ENCODE measurements around the gene FSHR.
A peak's percentile ranks its signal among the peaks of the same experiment; 100 is the strongest.

Gene FSHR, protein sequence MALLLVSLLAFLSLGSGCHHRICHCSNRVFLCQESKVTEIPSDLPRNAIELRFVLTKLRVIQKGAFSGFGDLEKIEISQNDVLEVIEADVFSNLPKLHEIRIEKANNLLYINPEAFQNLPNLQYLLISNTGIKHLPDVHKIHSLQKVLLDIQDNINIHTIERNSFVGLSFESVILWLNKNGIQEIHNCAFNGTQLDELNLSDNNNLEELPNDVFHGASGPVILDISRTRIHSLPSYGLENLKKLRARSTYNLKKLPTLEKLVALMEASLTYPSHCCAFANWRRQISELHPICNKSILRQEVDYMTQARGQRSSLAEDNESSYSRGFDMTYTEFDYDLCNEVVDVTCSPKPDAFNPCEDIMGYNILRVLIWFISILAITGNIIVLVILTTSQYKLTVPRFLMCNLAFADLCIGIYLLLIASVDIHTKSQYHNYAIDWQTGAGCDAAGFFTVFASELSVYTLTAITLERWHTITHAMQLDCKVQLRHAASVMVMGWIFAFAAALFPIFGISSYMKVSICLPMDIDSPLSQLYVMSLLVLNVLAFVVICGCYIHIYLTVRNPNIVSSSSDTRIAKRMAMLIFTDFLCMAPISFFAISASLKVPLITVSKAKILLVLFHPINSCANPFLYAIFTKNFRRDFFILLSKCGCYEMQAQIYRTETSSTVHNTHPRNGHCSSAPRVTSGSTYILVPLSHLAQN

DNA sequence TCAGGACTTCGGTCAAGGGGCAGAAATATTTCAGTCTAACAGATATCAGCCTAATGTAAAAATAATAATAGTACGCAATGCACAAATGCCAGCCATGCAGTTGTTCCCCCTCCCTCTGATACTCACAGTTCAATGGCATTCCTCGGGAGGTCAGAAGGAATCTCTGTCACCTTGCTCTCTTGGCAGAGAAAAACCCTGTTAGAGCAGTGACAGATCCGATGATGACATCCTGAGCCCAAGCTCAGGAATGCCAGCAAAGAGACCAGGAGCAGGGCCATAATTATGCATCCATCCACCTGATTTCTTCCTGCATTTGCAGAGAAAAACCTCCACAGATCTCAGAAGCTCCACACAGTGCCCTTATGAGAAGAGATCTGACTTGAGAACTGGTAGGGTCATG, at the start of gene FSHR:
Gene FSHR (minus strand): TSS at position 376 of the 400 bp plus-strand sequence. CDS start 98 bp downstream, at position 278.
- peak within 1 kb of the TSS; percentile 28; the same call in 1 of the 2 replicates for H3K4me3 ChIP-seq (ENCODE audit: low read depth, low read length)
- no peak within 1 kb of the TSS for H3K27ac ChIP-seq (ENCODE audit: low read depth, low read length)
- H3K27me3 ChIP-seq (ENCODE audit: control insufficient read depth, insufficient read depth, low read length): no peaks in the 10 kb centered on the region
- no peaks in the 10 kb centered on the region for H3K9me3 ChIP-seq (ENCODE audit: control insufficient read depth, insufficient read depth, low read depth, low read length)
- no peaks in the 10 kb centered on the region for H3K36me3 ChIP-seq (ENCODE audit: control insufficient read depth, insufficient read depth, low read length)
- H3K4me1 ChIP-seq (ENCODE audit: control insufficient read depth, insufficient read depth, low read length): peaks cover 27% of the 10 kb centered on the region
- no peak within 1 kb of the TSS for H3K9ac ChIP-seq (ENCODE audit: low read length)

DNA sequence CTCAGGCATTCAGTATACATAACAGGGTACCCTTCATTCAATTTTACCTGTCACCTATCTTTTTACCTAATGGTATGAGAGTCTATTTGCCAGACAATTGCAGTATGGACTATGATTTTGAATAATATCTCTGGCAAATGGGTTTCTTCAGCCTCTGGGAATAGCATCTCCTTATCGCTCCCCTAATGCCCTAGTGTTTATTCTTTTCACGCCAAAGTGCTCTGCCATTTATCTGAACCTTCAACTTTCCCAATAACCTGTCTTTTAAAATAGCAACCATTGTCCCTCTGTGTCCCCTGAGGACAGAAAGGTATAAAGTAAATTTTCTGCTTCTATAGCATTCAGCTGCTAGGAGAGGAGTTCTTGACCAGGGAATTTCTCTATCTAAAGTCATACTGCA, 45.0 kb upstream of the FSHR start:
- Histone ChIP-seq H3K4me1 (ENCODE audit: control insufficient read depth, insufficient read depth, low read length) (no peaks in the 10 kb centered on the region), H3K9ac (ENCODE audit: low read length) (no peak overlapping the region), H3K4me3 (ENCODE audit: low read depth, low read length) (no peak overlapping the region), H3K9me3 (ENCODE audit: control insufficient read depth, insufficient read depth, low read depth, low read length) (no peaks in the 10 kb centered on the region), H3K27ac (ENCODE audit: low read depth, low read length) (no peak overlapping the region), H3K36me3 (ENCODE audit: control insufficient read depth, insufficient read depth, low read length) (no peaks in the 10 kb centered on the region), H3K27me3 (ENCODE audit: control insufficient read depth, insufficient read depth, low read length) (no peaks in the 10 kb centered on the region)

DNA sequence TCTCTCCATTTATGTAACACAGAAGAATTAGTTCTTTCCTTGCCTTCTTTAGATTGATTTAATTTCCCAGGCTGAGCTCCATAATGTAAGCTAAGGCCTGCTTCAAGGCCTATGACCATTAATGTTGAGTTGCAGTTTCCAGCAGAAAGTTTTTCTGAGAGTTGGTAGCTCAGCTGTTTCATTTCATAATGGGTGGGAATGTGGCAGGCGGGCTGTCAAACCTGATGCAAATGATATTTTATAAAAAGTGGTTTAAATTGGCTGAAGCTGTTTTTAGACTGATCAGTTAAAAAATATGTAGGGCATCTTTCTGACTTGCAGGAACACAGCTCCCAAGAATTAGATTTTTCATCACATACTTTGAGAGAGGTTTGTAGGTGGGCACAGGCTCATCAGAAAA, 40.4 kb upstream of the FSHR start:
- Histone ChIP-seq H3K9ac (ENCODE audit: low read length) (no peak overlapping the region), H3K4me3 (ENCODE audit: low read depth, low read length) (no peak overlapping the region), H3K27ac (ENCODE audit: low read depth, low read length) (no peak overlapping the region), H3K9me3 (ENCODE audit: control insufficient read depth, insufficient read depth, low read depth, low read length) (no peaks in the 10 kb centered on the region), H3K4me1 (ENCODE audit: control insufficient read depth, insufficient read depth, low read length) (no peaks in the 10 kb centered on the region), H3K27me3 (ENCODE audit: control insufficient read depth, insufficient read depth, low read length) (no peaks in the 10 kb centered on the region), H3K36me3 (ENCODE audit: control insufficient read depth, insufficient read depth, low read length) (no peaks in the 10 kb centered on the region)

DNA sequence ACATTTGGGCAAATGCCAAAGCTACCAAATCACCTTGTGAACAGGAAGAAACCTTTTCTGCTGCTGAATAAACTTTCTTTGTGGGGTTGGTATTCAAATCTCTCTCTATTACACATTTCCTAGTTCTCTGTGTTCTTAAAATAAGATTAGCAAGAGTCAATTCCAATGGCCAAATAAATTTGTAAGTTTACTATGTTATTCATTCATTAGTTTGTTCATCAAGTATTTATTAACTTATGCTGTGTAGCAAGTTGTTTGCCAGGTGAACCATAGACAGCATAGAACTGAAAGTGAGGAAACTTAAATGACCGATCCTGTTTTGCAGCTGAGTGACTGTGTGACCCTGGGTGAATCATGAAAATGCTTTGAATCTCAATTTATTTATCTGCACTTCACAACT, 37.7 kb upstream of the FSHR start:
- Histone ChIP-seq H3K36me3 (ENCODE audit: control insufficient read depth, insufficient read depth, low read length) (no peaks in the 10 kb centered on the region), H3K4me1 (ENCODE audit: control insufficient read depth, insufficient read depth, low read length) (peaks cover 5% of the 10 kb centered on the region), H3K4me3 (ENCODE audit: low read depth, low read length) (no peak overlapping the region), H3K9me3 (ENCODE audit: control insufficient read depth, insufficient read depth, low read depth, low read length) (no peaks in the 10 kb centered on the region), H3K27ac (ENCODE audit: low read depth, low read length) (no peak overlapping the region), H3K9ac (ENCODE audit: low read length) (no peak overlapping the region), H3K27me3 (ENCODE audit: control insufficient read depth, insufficient read depth, low read length) (no peaks in the 10 kb centered on the region)

DNA sequence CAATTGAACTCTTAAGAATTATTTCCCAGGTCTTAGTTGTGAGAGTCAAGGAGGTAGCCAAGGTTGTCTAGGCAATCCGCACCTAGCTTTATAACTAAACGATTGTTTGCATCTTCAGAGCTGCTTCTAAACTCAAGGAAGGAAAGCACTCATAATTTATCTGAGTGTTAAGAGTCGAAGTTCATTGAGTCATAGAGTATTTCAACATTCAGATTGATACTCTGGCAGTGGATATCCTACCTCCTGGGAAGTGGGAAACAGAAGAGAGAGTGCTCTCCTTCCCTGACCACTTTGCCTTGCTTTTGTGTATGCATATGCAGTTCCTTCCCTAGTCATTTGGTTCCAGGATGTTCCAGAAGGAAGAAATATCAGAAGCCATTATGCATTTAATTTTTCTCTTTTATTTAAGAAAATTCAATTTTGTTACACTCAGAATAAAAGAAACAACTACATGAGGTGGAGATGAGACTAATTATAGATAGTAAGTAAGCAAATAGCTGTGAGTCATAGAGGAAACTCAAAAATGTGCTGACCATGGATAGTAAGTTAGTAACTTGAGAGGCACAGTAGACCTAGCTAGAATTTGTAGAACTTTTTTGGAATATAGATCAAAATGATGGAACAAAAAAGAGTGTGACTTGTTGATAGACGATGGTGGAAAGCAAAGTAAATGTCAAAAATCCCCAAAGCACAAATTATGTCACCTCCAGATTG, 35.4 kb upstream of the FSHR start:
- no peak overlapping the region for H3K27ac ChIP-seq (ENCODE audit: low read depth, low read length)
- H3K27me3 ChIP-seq (ENCODE audit: control insufficient read depth, insufficient read depth, low read length): no peaks in the 10 kb centered on the region
- no peaks in the 10 kb centered on the region for H3K9me3 ChIP-seq (ENCODE audit: control insufficient read depth, insufficient read depth, low read depth, low read length)
- H3K4me1 ChIP-seq (ENCODE audit: control insufficient read depth, insufficient read depth, low read length): peaks cover 5% of the 10 kb centered on the region
- no peaks in the 10 kb centered on the region for H3K36me3 ChIP-seq (ENCODE audit: control insufficient read depth, insufficient read depth, low read length)
- no peak overlapping the region for H3K4me3 ChIP-seq (ENCODE audit: low read depth, low read length)
- no peak overlapping the region for H3K9ac ChIP-seq (ENCODE audit: low read length)

DNA sequence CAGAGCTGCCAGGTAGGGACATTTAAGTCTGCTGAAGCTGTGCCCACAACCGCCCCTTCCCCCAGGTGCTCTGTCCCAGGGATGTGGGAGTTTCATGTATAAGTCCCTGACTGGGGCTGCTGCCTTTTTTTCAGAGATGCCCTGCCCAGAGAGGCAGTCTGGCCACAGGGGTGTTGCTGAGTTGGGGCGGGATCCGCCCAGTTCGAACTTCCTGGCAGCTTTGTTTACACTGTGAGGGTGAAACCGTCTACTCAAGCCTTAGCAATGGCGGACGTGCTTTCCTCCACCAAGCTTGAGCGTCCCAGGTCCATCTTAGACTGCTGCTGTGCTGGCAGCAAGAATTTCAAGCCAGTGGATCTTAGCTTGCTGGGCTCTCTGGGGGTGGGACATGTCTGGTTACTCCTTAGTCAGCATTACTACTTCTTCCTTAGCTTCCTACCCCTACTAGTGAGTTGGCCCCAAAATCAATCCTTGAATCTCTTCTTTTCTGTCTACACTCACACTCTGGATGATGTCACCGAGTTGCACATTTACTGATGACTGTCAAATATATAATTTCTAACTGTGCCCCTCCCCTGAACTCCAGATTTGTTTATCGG, 31.8 kb upstream of the FSHR start:
- no peak overlapping the region for H3K9ac ChIP-seq (ENCODE audit: low read length)
- H3K4me1 ChIP-seq (ENCODE audit: control insufficient read depth, insufficient read depth, low read length): peaks cover 5% of the 10 kb centered on the region
- H3K27me3 ChIP-seq (ENCODE audit: control insufficient read depth, insufficient read depth, low read length): no peaks in the 10 kb centered on the region
- H3K4me3 ChIP-seq (ENCODE audit: low read depth, low read length): no peak overlapping the region
- H3K27ac ChIP-seq (ENCODE audit: low read depth, low read length): no peak overlapping the region
- no peaks in the 10 kb centered on the region for H3K36me3 ChIP-seq (ENCODE audit: control insufficient read depth, insufficient read depth, low read length)
- no peaks in the 10 kb centered on the region for H3K9me3 ChIP-seq (ENCODE audit: control insufficient read depth, insufficient read depth, low read depth, low read length)

DNA sequence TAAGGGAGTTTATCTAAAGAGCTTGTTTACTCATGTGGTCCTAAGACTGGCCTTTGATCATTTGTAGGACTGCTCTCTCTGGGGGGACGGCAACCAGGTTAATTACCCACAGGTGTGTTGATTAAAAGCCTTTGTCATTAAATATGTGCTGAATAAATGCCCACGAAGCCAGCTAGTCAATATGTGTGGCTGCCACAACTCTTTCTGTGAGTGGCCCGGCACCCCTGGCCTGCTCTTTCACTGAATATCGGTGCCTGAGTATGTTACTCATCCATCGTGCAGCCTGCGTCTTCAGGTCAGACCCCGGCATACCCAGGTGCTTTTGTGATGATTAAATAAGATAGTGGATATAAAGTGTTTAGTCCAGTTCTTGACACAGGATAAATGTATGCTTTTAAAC, 24.3 kb upstream of the FSHR start:
- no peaks in the 10 kb centered on the region for H3K36me3 ChIP-seq (ENCODE audit: control insufficient read depth, insufficient read depth, low read length)
- H3K27me3 ChIP-seq (ENCODE audit: control insufficient read depth, insufficient read depth, low read length): no peaks in the 10 kb centered on the region
- H3K9me3 ChIP-seq (ENCODE audit: control insufficient read depth, insufficient read depth, low read depth, low read length): no peaks in the 10 kb centered on the region
- H3K4me3 ChIP-seq (ENCODE audit: low read depth, low read length): no peak overlapping the region
- no peak overlapping the region for H3K9ac ChIP-seq (ENCODE audit: low read length)
- H3K27ac ChIP-seq (ENCODE audit: low read depth, low read length): no peak overlapping the region
- H3K4me1 ChIP-seq (ENCODE audit: control insufficient read depth, insufficient read depth, low read length): peaks cover 21% of the 10 kb centered on the region

DNA sequence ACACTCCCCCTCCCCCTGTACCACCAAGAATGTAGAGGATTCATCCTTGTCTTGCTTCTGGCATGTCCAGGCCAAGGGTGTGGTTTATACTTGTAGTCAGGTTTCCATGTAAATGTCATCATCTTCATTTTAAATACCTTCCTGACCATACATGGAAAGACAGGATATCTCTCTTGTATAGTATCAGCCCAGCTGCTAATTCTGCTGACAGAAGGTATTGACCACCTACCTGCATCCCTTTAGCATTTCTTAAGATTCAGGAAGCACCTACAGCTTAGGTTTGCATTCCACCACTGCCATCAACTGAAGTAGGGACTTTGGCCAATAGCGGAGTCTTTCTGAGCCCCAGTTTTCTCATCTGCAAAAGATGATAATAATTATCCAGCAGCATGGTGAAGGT, 22.9 kb upstream of the FSHR start:
- Histone ChIP-seq H3K9ac (ENCODE audit: low read length) (no peak overlapping the region), H3K4me3 (ENCODE audit: low read depth, low read length) (no peak overlapping the region), H3K4me1 (ENCODE audit: control insufficient read depth, insufficient read depth, low read length) (peaks cover 21% of the 10 kb centered on the region), H3K27me3 (ENCODE audit: control insufficient read depth, insufficient read depth, low read length) (no peaks in the 10 kb centered on the region), H3K9me3 (ENCODE audit: control insufficient read depth, insufficient read depth, low read depth, low read length) (no peaks in the 10 kb centered on the region), H3K27ac (ENCODE audit: low read depth, low read length) (no peak overlapping the region), H3K36me3 (ENCODE audit: control insufficient read depth, insufficient read depth, low read length) (no peaks in the 10 kb centered on the region)

DNA sequence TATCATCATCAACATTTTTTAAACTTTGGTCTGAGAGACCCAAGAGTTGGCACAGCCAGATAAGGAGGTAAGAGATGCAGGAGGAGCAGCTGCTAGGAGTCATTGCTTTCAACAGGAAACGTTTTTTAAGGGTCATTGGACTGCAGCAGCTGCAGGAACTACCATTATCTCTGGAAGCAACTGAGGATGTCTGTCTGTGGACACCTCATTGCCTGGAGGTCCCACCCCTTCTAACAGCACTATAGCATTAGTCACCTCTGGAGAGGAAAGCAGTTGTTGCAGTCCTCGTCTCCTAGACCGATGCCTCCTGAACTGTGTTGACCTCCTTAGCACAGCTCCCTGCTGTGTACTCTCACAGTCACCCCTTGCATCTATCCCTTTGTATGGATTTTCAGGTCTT, 21.5 kb upstream of the FSHR start:
- Histone ChIP-seq H3K36me3 (ENCODE audit: control insufficient read depth, insufficient read depth, low read length) (no peaks in the 10 kb centered on the region), H3K9me3 (ENCODE audit: control insufficient read depth, insufficient read depth, low read depth, low read length) (no peaks in the 10 kb centered on the region), H3K27me3 (ENCODE audit: control insufficient read depth, insufficient read depth, low read length) (no peaks in the 10 kb centered on the region), H3K4me3 (ENCODE audit: low read depth, low read length) (no peak overlapping the region), H3K4me1 (ENCODE audit: control insufficient read depth, insufficient read depth, low read length) (peaks cover 21% of the 10 kb centered on the region), H3K27ac (ENCODE audit: low read depth, low read length) (no peak overlapping the region), H3K9ac (ENCODE audit: low read length) (no peak overlapping the region)

DNA sequence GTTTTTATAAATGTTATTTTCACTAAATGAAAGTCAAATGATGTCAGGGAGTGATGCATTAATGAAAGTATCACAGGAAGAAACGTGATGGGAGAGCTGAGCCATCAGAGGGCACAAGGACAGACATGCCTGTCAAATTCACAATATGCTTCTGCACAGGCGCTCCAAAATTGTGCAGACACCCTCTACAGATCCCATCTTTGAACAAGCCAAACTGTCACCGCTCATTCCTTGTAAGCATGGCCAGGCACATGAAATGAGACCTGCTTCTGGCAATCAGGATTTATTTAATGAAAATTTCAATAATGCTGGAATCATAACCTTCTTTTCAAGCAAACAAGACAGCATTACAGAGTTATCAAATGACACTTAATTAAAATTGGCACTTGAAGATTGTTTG, 20.4 kb upstream of the FSHR start:
- H3K9me3 ChIP-seq (ENCODE audit: control insufficient read depth, insufficient read depth, low read depth, low read length): 0 out of 2 replicates have a peak, but pooled peaks cover 5% of the 10 kb centered on the region

More for the DNA sequence above, 20.4 kb upstream of the FSHR start:
- no peak overlapping the region for H3K9ac ChIP-seq (ENCODE audit: low read length)
- peaks cover 21% of the 10 kb centered on the region for H3K4me1 ChIP-seq (ENCODE audit: control insufficient read depth, insufficient read depth, low read length)
- no peaks in the 10 kb centered on the region for H3K36me3 ChIP-seq (ENCODE audit: control insufficient read depth, insufficient read depth, low read length)
- no peak overlapping the region for H3K4me3 ChIP-seq (ENCODE audit: low read depth, low read length)
- H3K27ac ChIP-seq (ENCODE audit: low read depth, low read length): no peak overlapping the region
- H3K27me3 ChIP-seq (ENCODE audit: control insufficient read depth, insufficient read depth, low read length): no peaks in the 10 kb centered on the region
